HPDE6-E6E7 (cell line): ENCODE results near the gene PPP1CC.
A peak's percentile ranks its signal among the peaks of the same experiment; 100 is the strongest.
"Not testable (repeated sequence)": the region's sequence is repeated elsewhere in the genome, so short reads cannot be mapped to it uniquely, and the experiment has no call there.

ENCODE experiments used
- DNase-seq: peaks from one replicate; pipeline ENCODE4 v3.0.0; 2011; ENCODE audit warnings: missing footprints; ENCODE audit errors: extremely low spot score

The PPP1CC gene

DNA sequence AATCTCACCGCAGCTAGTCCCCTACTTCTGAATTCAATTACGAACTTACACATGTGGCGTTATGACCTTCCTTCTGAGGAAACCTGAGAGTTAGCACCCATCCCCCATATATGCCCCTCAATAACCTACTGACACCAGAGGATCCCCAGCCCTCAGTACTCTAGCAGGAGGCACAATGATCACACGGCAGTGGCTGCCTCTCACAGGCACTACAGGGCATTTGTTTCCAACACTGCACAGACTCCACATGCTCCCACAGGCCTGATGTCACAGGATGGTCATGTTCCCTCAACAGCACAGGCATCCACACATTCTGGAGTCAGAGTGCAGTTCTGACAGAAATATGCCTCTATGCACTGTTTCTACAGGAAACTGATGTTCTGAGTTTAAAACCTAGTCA lies 17.4 kb downstream of the PPP1CC start:
- no peak for DNase-seq

- not testable (repeated sequence) for DNase-seq
Measured at GRCh38 chr12:110722892-110723291, 19.8 kb downstream of the PPP1CC start.

DNA sequence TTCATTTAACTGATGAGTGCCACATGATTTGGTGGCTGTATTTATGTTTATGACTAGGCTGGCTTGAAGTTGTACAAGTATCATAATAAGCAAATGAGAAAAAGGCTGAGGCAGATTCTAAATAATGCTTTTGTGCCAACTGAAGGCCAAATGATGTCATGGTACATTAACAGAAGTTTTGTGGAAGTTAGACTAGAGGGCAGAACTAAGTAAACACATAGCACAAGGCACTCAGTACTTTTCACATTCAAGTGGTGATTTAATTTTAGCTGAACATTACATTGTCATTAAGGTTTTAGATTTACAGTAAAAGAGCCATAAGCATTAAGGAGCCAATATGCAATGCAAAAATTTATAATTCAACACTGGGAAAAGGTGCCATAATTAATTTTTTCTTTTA lies 21.1 kb downstream of the PPP1CC start:
- DNase-seq = no peak

GRCh38 chr12:110720516-110720915 lies 22.2 kb downstream of the PPP1CC start:
- no peak for DNase-seq

DNA sequence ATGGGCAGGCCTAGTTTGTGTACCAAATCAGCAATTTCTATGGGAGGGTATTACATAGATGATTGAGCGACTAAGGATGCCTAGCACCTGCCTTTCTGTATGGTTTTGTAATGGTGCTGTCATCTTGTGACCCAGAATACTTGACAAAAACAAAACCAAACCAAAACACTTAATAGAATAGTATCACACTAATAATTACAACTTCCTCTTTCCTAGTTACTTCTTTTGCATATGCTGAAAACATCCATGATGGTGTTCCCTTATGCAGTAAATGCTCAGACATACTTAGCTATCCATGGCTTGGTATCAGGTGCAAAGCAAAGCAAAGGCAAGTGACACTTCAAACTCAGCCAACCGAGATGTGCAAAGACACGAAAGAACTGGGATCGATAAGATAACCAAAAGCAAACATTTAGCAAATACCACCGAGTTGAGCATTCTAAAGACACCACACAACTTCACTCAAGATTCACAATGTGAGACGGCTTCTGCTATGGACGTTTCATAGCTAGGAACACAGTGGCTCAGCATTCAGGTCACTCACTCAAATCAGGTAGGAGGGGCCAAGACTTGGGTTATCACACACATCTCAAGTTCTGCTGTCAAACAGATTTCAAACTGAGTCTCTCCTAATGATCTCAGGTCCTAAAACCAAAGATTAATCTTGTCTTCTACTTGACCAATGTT lies 24.3 kb downstream of the PPP1CC start:
- DNase-seq = no peak

DNA sequence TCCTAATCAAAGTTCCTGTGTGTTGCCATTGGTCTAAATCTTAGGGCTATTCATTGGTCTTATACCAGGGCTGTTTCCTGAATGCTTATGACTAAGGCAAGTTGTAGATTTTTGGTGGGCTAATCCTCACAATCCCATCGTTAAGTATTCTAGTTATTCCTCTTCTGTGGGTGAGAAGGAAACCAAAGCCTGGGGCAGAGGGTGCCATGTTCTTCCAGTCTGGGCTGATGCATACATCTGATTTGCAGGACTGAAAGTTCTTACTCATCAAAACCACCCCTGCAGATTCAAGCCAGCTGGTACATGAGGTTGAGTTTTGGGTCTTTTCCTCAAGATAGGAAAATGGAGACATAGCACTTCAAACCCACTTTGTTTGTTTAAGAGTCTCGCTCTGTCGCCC lies 25.7 kb downstream of the PPP1CC start:
- DNase-seq = no peak

DNA sequence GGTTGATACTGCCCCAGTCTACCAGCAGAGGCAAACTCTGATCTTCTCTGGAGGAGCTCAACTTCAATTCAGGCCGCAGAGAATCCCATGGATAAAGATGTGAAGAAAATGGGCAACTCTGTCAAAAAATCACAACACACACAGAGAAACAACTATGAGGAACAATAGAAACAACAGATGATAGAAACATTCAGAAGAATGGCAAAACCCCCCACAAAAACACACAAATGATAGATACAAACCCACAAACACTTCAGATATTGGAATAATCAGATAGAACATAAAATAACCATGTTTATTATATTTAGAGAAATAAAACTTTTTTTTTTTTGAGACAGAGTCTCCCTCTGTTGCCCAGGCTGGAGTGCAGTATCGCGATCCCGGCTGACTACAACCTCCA lies 33.8 kb downstream of the PPP1CC start:
- no peak for DNase-seq

- DNase-seq = no peak
Measured at GRCh38 chr12:110705309-110705708, 37.4 kb downstream of the PPP1CC start.

GRCh38 chr12:110704750-110705149 lies 37.9 kb downstream of the PPP1CC start:
- no peak for DNase-seq

DNA sequence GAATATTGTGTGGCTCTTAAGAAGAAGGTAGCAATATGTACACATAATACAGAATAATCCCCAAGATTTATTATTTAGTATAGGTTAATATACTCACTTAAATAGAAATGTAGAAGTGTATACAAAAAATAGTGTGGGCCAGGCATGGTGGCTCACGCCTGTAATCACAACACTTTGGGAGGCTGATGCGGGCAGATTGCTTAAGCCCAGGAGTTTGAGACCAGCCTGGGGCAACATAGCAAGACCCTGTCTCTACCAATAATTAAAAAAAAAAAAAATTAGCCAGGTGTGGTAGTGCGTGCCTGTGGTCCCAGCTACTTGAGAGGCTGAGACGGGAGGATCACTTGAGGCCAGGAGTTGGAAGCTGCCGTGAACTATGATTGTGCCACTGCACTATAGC lies 38.5 kb downstream of the PPP1CC start:
- DNase-seq = no peak

GRCh38 chr12:110702081-110702480 lies 40.6 kb downstream of the PPP1CC start:
- no peak for DNase-seq

- no peak for DNase-seq
Measured at GRCh38 chr12:110699591-110700445, 42.9 kb downstream of the PPP1CC start.

- DNase-seq = peak; percentile 76
Measured at GRCh38 chr12:110698171-110698902, 44.4 kb downstream of the PPP1CC start.

GRCh38 chr12:110697236-110697635 lies 45.5 kb downstream of the PPP1CC start:
- DNase-seq = no peak

DNA sequence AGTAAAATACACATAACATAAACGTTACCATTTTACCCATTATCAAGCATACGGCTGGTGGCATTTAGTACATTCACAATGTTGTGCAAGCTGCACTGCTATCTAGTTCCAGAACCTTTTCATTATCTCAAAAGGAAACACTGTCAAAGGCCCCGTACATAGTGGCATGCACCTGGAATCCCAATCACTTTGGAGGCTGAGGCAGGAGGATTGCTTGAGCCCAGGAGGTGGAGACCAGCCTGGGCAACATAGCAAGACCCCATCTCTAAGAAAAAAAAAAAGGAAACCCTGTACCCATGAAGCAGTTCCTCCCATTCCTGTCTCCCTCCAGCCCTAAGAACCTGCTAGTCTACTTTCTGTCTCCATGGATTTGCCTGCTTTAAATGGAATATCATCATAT lies 46.4 kb downstream of the PPP1CC start:
- DNase-seq = no peak

DNA sequence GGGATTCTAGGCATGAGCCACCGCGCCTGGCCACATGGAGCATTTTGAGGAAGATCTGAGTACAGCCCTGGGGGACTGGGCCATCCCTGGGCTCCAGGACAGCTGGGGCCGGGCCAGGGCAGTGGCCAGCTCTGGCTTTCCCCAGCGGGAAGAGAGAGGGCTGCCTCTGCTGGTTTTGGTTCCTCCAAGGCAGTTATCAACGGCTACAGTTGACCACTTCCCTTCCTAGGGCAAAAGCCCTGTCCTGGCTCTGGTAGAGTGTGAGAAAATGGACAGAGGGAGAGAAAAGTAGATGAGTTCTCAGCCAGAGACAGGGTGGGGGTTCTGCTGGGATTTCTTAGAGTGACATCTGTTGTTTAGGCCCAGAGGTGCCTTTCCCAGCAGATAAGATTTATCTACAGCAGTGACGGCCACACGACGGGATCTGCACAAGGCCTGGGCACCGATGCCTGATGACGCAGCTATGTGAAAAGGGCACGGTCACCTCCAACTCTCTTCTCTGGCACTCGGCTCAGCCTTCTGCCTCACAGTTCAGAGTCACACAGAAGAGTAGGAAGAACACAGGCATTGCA lies 48.3 kb downstream of the PPP1CC start:
- DNase-seq = no peak

DNA sequence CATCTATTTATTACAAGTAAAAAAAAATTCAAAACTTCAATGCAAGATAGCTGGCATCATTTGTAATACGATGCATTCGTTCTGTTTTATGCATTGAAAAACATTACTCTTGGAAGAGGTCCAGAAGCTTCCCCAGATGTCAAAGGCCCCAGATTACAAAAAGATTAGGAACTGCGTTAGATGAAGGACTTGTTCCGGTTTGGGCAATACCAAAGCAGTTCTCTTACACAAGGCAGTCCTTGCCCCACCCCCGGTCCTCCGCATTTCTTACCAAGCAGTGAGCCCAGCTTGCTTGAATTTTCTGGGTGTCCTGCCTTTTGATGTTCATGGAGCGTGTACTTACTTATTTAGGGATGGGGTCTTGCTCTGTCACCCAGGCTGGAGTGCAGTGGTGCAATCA lies 49.0 kb downstream of the PPP1CC start:
- no peak for DNase-seq

DNA sequence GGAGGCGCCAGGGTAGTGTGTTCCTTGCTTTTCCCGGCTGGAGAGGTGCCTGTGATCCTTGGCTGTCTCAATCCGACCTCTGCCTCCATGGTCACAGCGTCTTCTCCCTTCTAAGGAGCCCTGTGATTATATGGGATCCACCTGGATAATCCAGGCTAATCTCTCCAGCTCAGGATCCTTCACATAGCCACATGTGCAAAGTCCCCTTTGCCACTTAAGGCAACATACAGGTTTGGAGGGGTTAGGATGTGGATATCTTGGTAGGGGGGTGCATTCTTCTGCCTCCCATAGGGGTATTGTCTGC lies 52.6 kb downstream of the PPP1CC start:
- DNase-seq = no peak

- DNase-seq = no peak
Measured at GRCh38 chr12:110689281-110690126, 53.2 kb downstream of the PPP1CC start.

DNA sequence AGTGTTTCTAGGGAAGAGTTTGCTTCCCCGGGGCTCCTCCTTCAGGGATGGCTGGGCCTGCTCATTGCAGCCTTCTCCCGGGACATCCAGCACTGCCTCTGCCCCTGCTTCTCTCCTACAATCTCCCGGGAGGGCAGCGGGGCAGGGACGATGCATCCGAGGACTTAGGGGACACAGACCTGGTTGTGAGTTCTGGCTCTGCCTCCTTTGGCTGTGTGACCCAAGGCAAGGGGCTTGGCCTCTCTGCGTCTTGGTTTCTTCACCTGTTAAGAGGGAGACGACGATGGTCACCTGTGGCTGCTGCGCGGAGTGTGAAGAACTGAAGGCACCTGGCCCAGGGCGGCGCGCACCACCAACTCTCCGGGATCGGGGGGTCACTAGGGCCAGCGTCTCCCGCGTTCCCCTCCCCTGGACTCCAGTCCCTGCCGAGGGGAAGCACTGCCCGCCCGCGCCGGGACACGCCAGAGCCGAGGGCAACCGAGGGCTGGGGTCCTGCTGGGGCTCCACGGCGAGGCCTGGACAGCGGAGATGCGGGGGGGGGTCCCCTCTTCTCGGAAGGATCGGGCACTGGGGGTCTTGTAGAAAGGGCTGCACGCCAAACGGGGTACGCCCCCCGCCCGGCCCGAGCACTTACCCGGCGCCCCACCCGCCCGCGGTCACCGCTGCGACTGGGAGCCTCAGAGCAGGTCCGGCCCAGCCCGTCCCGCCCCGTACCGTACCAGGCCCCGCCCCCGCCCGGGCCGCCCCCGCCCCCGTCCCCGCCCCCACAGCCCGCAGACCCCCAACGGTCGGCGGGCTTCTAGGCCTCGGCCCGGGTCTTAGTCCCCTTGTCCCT lies 54.0 kb downstream of the PPP1CC start, which contains the start of gene HVCN1:
TSS of gene HVCN1 (minus strand) at position 670 of the 835 bp plus-strand sequence. CDS start 5,870 bp downstream, outside the sequence.
- no peak for DNase-seq
